Measurements from ENCODE around the gene IL10. TPM values are rescaled to one million over a fixed set of nuclear protein-coding genes. Genes with fewer than 3 reads are reported as not detected.

IL10 gene
- total and polyA plus RNA-seq, 7 experiments from 2014 or later: 0.19 to 2.7 (median 0.69) TPM; not detected in 3

GRCh38 chr1:206760590-206760989 lies 11.7 kb downstream of the IL10 start:
- H3K4me1 ChIP-seq (ENCODE audit: control insufficient read depth in 2 of 2, insufficient read depth in 2 of 2, low read length in 2 of 2): peaks cover 44 to 48% of the 10 kb centered on the region in 2 donors
- intact Hi-C loops (cut with micrococcal nuclease): no loop called here
- H3K36me3 ChIP-seq (ENCODE audit: control insufficient read depth in 2 of 3, insufficient read depth in 3 of 3, low read length in 3 of 3): no peaks in the 10 kb centered on the region
- no peak for ATAC-seq
- Mint-ChIP-seq H3K4me1 (peaks cover 16 to 48% (median 39%) of the 10 kb centered on the region in 7 donors), H3K9me3 (peaks cover 0 to 8% (median 0%) of the 10 kb centered on the region in 11 donors), H3K27me3 (peaks cover 0 to 40% (median 0%) of the 10 kb centered on the region in 5 donors), H3K4me3 (no peak overlapping the region), H3K36me3 (peaks cover 0 to 18% (median 0%) of the 10 kb centered on the region in 5 donors), H3K27ac (peak overlapping the region in 2 of 9 donors; percentile 8 to 28)
- H3K27ac ChIP-seq (ENCODE audit: low read depth, low read length): no peak overlapping the region
- ChIA-PET POLR2A (interaction anchor here (1.0 to 7.9 kb wide), 4 partner anchors 12 to 161 kb away, joined by 4 to 78 read pairs (median 6); partner anchors contain the start of genes FCMR, IL10 and IL19), CTCF (interaction anchor here (0.7 to 7.4 kb wide), 6 partner anchors 26 to 161 kb away, joined by 3 to 40 read pairs (median 4); partner anchors contain the start of gene FCMR)
- no peaks in the 10 kb centered on the region for H3K9me3 ChIP-seq (ENCODE audit: control insufficient read depth in 2 of 3, low read length in 3 of 3)
- no peak overlapping the region for H3K4me3 ChIP-seq (ENCODE audit: low read length)
- H3K27me3 ChIP-seq (ENCODE audit: control insufficient read depth in 2 of 2, insufficient read depth in 2 of 2, low read length in 2 of 2): no peaks in the 10 kb centered on the region
- DNase-seq: no peak

DNA sequence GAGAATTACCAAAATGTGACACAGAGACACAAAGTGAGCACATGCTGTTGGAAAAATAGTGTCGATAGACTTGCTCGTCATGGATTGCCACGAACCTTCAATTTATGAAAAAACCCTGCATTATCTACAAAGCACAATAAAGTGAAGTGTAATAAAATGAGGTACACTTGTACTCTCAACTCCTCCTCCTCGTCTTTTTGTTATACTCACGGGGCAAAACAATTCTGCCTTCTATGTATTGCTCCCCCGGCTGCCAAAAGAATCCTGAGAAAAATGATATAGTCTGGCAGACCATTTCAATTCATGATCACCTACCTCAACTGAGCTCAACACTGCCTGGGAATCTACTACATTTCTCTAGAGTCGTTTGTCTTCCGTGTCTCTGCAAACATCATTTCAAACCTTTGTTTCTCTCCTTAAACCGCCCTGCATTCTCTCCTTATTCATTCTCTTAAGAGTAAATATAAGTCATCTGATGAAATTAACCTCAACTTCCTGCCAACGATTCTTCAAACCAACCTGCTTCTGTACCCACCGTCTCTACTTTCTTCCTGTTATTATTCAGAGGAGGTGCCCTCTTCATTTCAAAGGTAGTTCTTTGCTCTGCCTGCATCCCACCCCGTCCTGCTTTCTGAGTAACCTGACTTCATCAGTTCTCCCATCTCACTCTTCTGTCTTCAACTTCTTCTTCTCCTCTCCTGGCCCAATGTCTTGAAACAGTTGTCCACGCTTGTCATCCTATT lies 14.6 kb downstream of the IL10 start:
- peaks cover 0 to 2% (median 0%) of the 10 kb centered on the region in 11 donors for H3K9me3 Mint-ChIP-seq
- Histone ChIP-seq H3K36me3 (ENCODE audit: control insufficient read depth in 2 of 3, insufficient read depth in 3 of 3, low read length in 3 of 3) (no peaks in the 10 kb centered on the region), H3K27ac (ENCODE audit: low read depth, low read length) (peak overlapping the region; percentile 42), H3K4me3 (ENCODE audit: low read length) (peak overlapping the region; percentile 33), H3K27me3 (ENCODE audit: control insufficient read depth in 2 of 2, insufficient read depth in 2 of 2, low read length in 2 of 2) (no peaks in the 10 kb centered on the region), H3K9me3 (ENCODE audit: control insufficient read depth in 2 of 3, low read length in 3 of 3) (no peaks in the 10 kb centered on the region), H3K4me1 (ENCODE audit: control insufficient read depth in 2 of 2, insufficient read depth in 2 of 2, low read length in 2 of 2) (peaks cover 38 to 52% of the 10 kb centered on the region in 2 donors)
- peak; percentile 95 for ATAC-seq
- peaks cover 0 to 20% (median 5%) of the 10 kb centered on the region in 5 donors for H3K36me3 Mint-ChIP-seq
- peak in 7 of 9 donors; percentile 57 to 87 (median 81) for DNase-seq
- no peak overlapping the region for H3K4me3 Mint-ChIP-seq
- peaks cover 18 to 48% (median 37%) of the 10 kb centered on the region in 7 donors for H3K4me1 Mint-ChIP-seq
- H3K27me3 Mint-ChIP-seq: peaks cover 0 to 36% (median 0%) of the 10 kb centered on the region in 5 donors
- intact Hi-C loops (cut with micrococcal nuclease): loop anchor here (1.0 to 2.0 kb wide), 8 partner anchors 9 to 154 kb away; partner anchors contain the start of gene IL19 (in 1 of the 2)
- ChIA-PET POLR2A (interaction anchor here (0.5 to 7.9 kb wide), 10 partner anchors 9 to 165 kb away, joined by 3 to 78 read pairs (median 4); partner anchors contain the start of genes FCMR, IL10 and IL19), CTCF (interaction anchor here (1.2 to 7.4 kb wide), 6 partner anchors 9 to 154 kb away, joined by 3 to 40 read pairs (median 6); partner anchors contain the start of gene IL19)
- no peak overlapping the region for H3K27ac Mint-ChIP-seq

DNA sequence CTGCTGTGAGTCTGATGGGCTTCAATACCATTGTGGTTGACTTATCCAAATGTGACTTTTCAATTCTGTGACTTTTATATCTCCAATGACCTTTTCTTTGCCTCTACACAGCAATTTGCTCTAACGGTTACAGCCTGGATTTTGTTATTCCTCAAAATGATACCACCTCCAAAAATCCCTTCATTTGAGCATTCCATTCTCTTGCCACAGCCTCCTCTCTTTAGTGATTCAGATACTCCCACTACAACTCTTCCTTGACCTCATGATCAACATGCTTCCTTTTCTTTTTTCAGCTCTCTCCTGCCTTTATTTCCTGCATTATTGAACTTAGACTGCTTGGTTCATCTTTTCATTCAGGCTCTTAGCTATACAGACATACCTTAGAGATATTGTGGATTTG lies 18.3 kb downstream of the IL10 start:
- H3K9me3 Mint-ChIP-seq: peaks cover 0 to 2% (median 0%) of the 10 kb centered on the region in 11 donors
- H3K4me3 Mint-ChIP-seq: no peak overlapping the region
- H3K36me3 ChIP-seq (ENCODE audit: control insufficient read depth in 2 of 3, insufficient read depth in 3 of 3, low read length in 3 of 3): no peaks in the 10 kb centered on the region
- H3K9me3 ChIP-seq (ENCODE audit: control insufficient read depth in 2 of 3, low read length in 3 of 3): no peaks in the 10 kb centered on the region
- ATAC-seq (no peak), DNase-seq (no peak)
- no peak overlapping the region for H3K4me3 ChIP-seq (ENCODE audit: low read length)
- H3K27ac ChIP-seq (ENCODE audit: low read depth, low read length): no peak overlapping the region
- ChIA-PET CTCF (interaction anchor here (1.0 to 1.3 kb wide), 2 partner anchors 14 to 58 kb away, joined by 3 read pairs; no protein-coding TSS in a partner anchor), POLR2A (interaction anchor here (1.6 kb wide), 1 partner anchor 49 kb away, joined by 3 read pairs; no protein-coding TSS in a partner anchor)
- intact Hi-C loops (cut with micrococcal nuclease): no loop called here
- H3K27me3 ChIP-seq (ENCODE audit: control insufficient read depth in 2 of 2, insufficient read depth in 2 of 2, low read length in 2 of 2): no peaks in the 10 kb centered on the region
- H3K4me1 ChIP-seq (ENCODE audit: control insufficient read depth in 2 of 2, insufficient read depth in 2 of 2, low read length in 2 of 2): peaks cover 26 to 46% of the 10 kb centered on the region in 2 donors
- peaks cover 0 to 20% (median 5%) of the 10 kb centered on the region in 5 donors for H3K36me3 Mint-ChIP-seq
- H3K4me1 Mint-ChIP-seq: peaks cover 15 to 47% (median 38%) of the 10 kb centered on the region in 7 donors
- peaks cover 0 to 47% (median 0%) of the 10 kb centered on the region in 5 donors for H3K27me3 Mint-ChIP-seq
- H3K27ac Mint-ChIP-seq: peak overlapping the region in 3 of 9 donors; percentile 0 to 45 (median 41)

DNA sequence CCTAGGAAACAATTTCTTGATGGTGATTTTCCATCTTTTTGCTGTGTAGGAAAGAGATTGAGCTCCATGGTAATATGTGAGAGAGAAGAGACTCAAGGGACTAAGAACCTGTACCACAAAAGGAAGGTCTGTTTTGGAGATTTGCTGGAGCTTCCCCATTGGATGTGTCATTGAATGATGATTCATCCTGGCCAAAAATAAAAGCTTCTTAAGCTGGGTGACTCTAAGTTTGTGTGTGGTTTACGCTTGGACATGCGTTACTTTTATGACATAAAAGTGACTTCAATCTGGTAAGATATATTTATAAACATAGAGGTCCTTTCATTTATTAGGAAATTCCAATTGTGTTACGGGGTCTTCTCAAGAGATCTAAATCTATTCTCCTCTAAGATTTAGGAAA lies 19.2 kb downstream of the IL10 start:
- no peak for DNase-seq
- Mint-ChIP-seq H3K36me3 (peaks cover 0 to 24% (median 5%) of the 10 kb centered on the region in 5 donors), H3K4me3 (no peak overlapping the region), H3K27me3 (peaks cover 0 to 54% (median 0%) of the 10 kb centered on the region in 5 donors), H3K4me1 (peaks cover 19 to 47% (median 47%) of the 10 kb centered on the region in 7 donors), H3K9me3 (peaks cover 0 to 2% (median 0%) of the 10 kb centered on the region in 11 donors), H3K27ac (no peak overlapping the region)
- no peaks in the 10 kb centered on the region for H3K36me3 ChIP-seq (ENCODE audit: control insufficient read depth in 2 of 3, insufficient read depth in 3 of 3, low read length in 3 of 3)
- no peaks in the 10 kb centered on the region for H3K27me3 ChIP-seq (ENCODE audit: control insufficient read depth in 2 of 2, insufficient read depth in 2 of 2, low read length in 2 of 2)
- H3K4me1 ChIP-seq (ENCODE audit: control insufficient read depth in 2 of 2, insufficient read depth in 2 of 2, low read length in 2 of 2): peaks cover 18 to 38% of the 10 kb centered on the region in 2 donors
- H3K27ac ChIP-seq (ENCODE audit: low read depth, low read length): no peak overlapping the region
- intact Hi-C loops (cut with micrococcal nuclease): no loop called here
- ChIA-PET CTCF (interaction anchor here (0.8 to 1.3 kb wide), 3 partner anchors 8 to 55 kb away, joined by 3 read pairs; no protein-coding TSS in a partner anchor), POLR2A (interaction anchor here (1.3 to 1.6 kb wide), 2 partner anchors 17 to 50 kb away, joined by 3 to 4 read pairs; no protein-coding TSS in a partner anchor)
- no peak for ATAC-seq
- H3K9me3 ChIP-seq (ENCODE audit: control insufficient read depth in 2 of 3, low read length in 3 of 3): no peaks in the 10 kb centered on the region
- H3K4me3 ChIP-seq (ENCODE audit: low read length): no peak overlapping the region

- POLR2A ChIA-PET: interaction anchor here (1.3 to 1.6 kb wide), 2 partner anchors 16 to 51 kb away, joined by 3 to 4 read pairs; no protein-coding TSS in a partner anchor
Measured at GRCh38 chr1:206752481-206752880, 19.8 kb downstream of the IL10 start.

DNA sequence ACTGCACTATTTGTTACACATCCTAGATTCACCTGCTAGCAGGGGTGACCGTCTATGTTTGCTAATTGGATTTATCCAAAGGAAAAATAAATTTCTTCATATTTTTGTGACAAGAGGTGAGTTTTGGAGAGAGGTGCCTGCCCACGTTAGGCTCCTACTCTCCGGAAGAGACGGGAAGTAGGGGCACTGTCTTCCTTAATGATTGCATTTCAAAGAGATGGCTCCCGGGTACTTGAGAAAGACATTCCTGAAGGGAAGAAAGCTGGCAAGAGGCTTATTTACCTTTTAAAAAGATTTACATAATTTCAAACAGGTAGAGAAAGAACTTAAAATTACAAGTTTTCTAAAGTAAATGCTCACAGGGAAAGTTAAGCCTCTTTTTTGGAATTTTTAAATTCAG lies 20.4 kb downstream of the IL10 start:
- no peaks in the 10 kb centered on the region for H3K9me3 ChIP-seq (ENCODE audit: control insufficient read depth in 2 of 3, low read length in 3 of 3)
- H3K27me3 Mint-ChIP-seq: peaks cover 0 to 57% (median 0%) of the 10 kb centered on the region in 5 donors
- no peak overlapping the region for H3K27ac ChIP-seq (ENCODE audit: low read depth, low read length)
- CTCF ChIA-PET: interaction anchor here (1.3 kb wide), 1 partner anchor 10 kb away, joined by 3 read pairs; no protein-coding TSS in a partner anchor
- peaks cover 0 to 2% (median 0%) of the 10 kb centered on the region in 11 donors for H3K9me3 Mint-ChIP-seq
- peaks cover 21 to 55% (median 47%) of the 10 kb centered on the region in 7 donors for H3K4me1 Mint-ChIP-seq
- no peaks in the 10 kb centered on the region for H3K36me3 ChIP-seq (ENCODE audit: control insufficient read depth in 2 of 3, insufficient read depth in 3 of 3, low read length in 3 of 3)
- no peak for DNase-seq
- ATAC-seq: no peak
- no peaks in the 10 kb centered on the region for H3K27me3 ChIP-seq (ENCODE audit: control insufficient read depth in 2 of 2, insufficient read depth in 2 of 2, low read length in 2 of 2)
- intact Hi-C loops (cut with micrococcal nuclease): no loop called here
- peaks cover 8 to 26% of the 10 kb centered on the region in 2 donors for H3K4me1 ChIP-seq (ENCODE audit: control insufficient read depth in 2 of 2, insufficient read depth in 2 of 2, low read length in 2 of 2)
- H3K4me3 ChIP-seq (ENCODE audit: low read length): no peak overlapping the region
- POLR2A ChIA-PET: no interaction called here
- H3K27ac Mint-ChIP-seq: peak overlapping the region in 1 of 9 donors; percentile 15
- no peak overlapping the region for H3K4me3 Mint-ChIP-seq
- H3K36me3 Mint-ChIP-seq: peaks cover 0 to 27% (median 5%) of the 10 kb centered on the region in 5 donors

More at GRCh38 chr1:206752481-206752880, 19.8 kb downstream of the IL10 start:
- intact Hi-C loops (cut with micrococcal nuclease): no loop called here
- peaks cover 21 to 50% (median 47%) of the 10 kb centered on the region in 7 donors for H3K4me1 Mint-ChIP-seq
- H3K4me3 Mint-ChIP-seq: no peak overlapping the region
- CTCF ChIA-PET: interaction anchor here (0.8 to 1.3 kb wide), 2 partner anchors 9 to 56 kb away, joined by 3 read pairs; no protein-coding TSS in a partner anchor
- Histone ChIP-seq H3K27ac (ENCODE audit: low read depth, low read length) (no peak overlapping the region), H3K4me3 (ENCODE audit: low read length) (no peak overlapping the region), H3K36me3 (ENCODE audit: control insufficient read depth in 2 of 3, insufficient read depth in 3 of 3, low read length in 3 of 3) (no peaks in the 10 kb centered on the region), H3K9me3 (ENCODE audit: control insufficient read depth in 2 of 3, low read length in 3 of 3) (no peaks in the 10 kb centered on the region), H3K4me1 (ENCODE audit: control insufficient read depth in 2 of 2, insufficient read depth in 2 of 2, low read length in 2 of 2) (peaks cover 14 to 32% of the 10 kb centered on the region in 2 donors), H3K27me3 (ENCODE audit: control insufficient read depth in 2 of 2, insufficient read depth in 2 of 2, low read length in 2 of 2) (no peaks in the 10 kb centered on the region)
- H3K27me3 Mint-ChIP-seq: peaks cover 0 to 57% (median 0%) of the 10 kb centered on the region in 5 donors
- DNase-seq: no peak
- no peak for ATAC-seq
- H3K9me3 Mint-ChIP-seq: peaks cover 0 to 2% (median 0%) of the 10 kb centered on the region in 11 donors
- H3K36me3 Mint-ChIP-seq: peaks cover 0 to 26% (median 5%) of the 10 kb centered on the region in 5 donors
- H3K27ac Mint-ChIP-seq: peak overlapping the region in 1 of 9 donors; percentile 20

Data from naive thymus-derived CD4-positive, alpha-beta T cell (primary cell).